22Rv1 (cell line): ENCODE data around the gene ACACB.
"Not testable (repeated sequence)": the region's sequence is repeated elsewhere in the genome, so short reads cannot be mapped to it uniquely, and the experiment has no call there.

Source experiments
- H3K27ac ChIP-seq: fragments of 450-650 bp; 2 replicates; pipeline ENCODE4 v1.5.1; 2017
- CTCF ChIP-seq: fragments of 450-650 bp; IDR thresholded peaks from 2 replicates; pipeline ENCODE4 v1.5.1; 2017; ENCODE audit warnings: mild to moderate bottlenecking
- ZFX ChIP-seq: fragments of 450-650 bp; IDR thresholded peaks from 2 replicates; pipeline ENCODE4 v1.6.1; 2017; ENCODE audit warnings: antibody characterized with exemption, borderline replicate concordance

Gene ACACB

GRCh38 chr12:109140560-109140959 is 24.2 kb downstream of the ACACB start:
- no peak overlapping the region for H3K27ac ChIP-seq
- no peak for TF ChIP-seq CTCF
- no peak for TF ChIP-seq ZFX

- TF ChIP-seq CTCF: no peak
- no peak for TF ChIP-seq ZFX
Measured at GRCh38 chr12:109144224-109144623, 27.8 kb downstream of the ACACB start.

DNA sequence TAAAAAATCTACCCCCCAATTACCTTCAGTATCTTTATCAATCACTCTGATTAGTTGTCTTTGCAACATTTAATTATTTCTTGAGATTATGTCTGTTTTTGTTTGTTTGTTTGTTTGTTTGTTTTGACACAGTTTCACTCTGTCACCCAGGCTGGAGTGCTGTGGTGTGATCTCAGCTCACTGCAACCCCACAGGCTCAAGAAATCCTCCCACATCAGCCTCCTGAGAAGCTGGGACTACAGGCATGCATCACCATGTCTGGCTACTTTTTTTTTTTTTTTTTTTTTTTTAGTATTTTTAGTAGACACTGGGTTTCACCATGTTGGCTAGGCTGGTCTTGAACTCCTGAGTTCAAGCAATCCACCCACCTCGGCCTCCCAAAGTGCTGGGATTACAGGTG is 30.7 kb downstream of the ACACB start:
- not testable (repeated sequence) for H3K27ac ChIP-seq

More at GRCh38 chr12:109144224-109144623, 27.8 kb downstream of the ACACB start:
- no peak overlapping the region for H3K27ac ChIP-seq

DNA sequence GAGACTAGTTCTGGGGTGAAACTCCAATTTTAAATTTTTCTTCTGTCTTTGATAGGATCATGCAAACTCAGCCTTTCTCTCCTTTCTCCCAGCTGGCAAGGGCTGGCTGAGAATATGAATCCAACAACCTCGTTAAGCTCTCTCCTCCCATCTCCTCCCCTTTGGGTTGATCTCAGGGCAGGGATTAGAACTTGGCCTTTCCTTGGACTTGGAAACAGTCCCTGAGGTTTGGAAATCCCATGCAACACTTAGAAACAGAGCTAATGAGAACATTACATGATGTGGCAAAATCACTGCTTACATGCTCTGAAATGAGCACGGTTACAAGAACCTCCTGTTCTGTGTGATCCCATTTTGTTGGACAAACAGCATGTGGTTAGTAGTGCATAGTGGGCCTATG is 31.6 kb downstream of the ACACB start:
- no peak for TF ChIP-seq CTCF
- no peak for TF ChIP-seq ZFX
- H3K27ac ChIP-seq: no peak overlapping the region

DNA sequence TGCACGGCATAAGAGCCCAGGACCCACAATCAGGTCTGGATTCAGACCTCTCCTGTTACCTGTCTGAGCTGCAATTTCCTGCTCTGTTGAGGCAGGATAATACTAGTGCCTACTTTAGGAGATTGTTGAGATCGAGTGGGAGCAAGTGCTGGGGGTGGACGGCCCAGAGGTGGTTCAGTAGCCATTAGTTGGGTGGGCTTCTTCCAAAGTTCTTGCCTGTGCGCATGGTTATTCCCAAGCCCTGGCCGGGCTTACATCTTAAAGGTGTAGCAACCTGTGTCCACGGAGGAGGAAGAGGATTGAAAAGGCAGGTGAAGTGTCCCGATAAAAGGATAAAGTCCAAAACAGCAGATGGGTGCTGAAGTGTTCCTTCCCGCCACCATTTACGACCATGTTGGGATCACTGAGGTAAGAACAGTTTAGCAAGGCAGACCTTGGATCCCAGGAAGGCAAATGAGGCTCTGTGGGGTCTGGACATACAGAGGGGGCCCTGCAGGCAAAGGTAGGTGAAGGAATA is 33.8 kb downstream of the ACACB start:
- no peak overlapping the region for H3K27ac ChIP-seq
- no peak for TF ChIP-seq CTCF
- no peak for TF ChIP-seq ZFX

DNA sequence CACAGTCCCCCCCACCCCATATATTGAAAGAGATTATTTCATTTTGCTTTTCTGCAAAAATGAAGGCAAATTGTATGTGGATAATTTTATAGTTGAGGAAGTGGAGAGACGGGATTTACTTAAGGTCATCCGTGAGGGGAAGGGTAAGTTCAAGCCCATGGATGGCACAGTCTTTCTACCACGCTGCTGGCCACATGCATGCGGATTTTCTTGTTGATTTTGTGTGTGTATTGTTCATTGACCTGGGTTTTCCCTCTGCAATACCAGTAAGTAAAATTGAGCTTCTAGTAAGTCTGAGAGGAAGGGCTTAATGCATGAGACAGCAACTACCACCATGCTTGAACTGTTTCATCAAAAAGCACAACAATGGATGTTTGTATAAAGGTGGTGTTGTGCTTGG is 35.1 kb downstream of the ACACB start:
- no peak overlapping the region for H3K27ac ChIP-seq
- TF ChIP-seq ZFX: no peak
- no peak for TF ChIP-seq CTCF

DNA sequence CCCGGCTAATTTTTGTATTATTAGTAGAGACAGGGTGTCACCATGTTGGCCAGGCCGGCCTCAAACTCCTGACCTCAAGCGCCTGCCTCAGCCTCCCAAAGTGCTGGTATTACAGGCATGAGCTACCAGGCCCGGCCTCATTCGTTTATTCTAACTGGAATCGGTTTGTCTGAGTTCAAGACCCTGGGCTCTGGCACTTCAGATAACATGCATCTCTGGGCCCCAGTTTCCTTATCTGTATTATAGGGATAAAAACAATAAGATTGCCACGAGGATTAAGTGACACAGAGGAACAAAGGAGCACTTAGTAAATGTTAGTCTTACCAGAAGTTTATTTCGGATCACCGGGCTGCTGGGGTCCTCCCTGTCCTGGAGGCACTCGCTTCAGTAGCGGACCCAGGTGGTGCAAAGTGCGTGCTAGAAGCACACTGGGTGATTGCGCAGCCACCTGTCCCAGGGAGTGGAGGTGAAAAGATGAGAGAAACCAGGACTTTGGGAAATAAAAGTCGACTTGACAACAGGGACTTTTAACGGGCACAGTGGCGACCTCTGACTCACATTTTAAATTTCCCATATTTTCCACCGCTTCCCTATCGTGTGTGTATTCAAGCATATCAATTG is 37.5 kb downstream of the ACACB start:
- no peak for TF ChIP-seq CTCF
- no peak for TF ChIP-seq ZFX
- H3K27ac ChIP-seq: peak overlapping the region; percentile 87; the same call in 1 of the 2 replicates
